Endothelial cell (in vitro differentiated cells): ENCODE results near the gene MAS1. TPM values are rescaled to one million over a fixed set of nuclear protein-coding genes. Genes with fewer than 3 reads are reported as not detected.

Experiments
- DNase-seq: peaks from one replicate; pipeline ENCODE4 v3.0.0; 2021; ENCODE audit warnings: low spot score
- H3K27ac Mint-ChIP-seq: one replicate; pipeline ENCODE4 v1.8.0; 2021; ENCODE audit warnings: mixed read lengths, inconsistent platforms; ENCODE audit not compliant: unreplicated experiment
- H3K27me3 Mint-ChIP-seq: one replicate; pipeline ENCODE4 v1.8.0; 2021; ENCODE audit warnings: mild to moderate bottlenecking, moderate library complexity, mixed read lengths, inconsistent platforms; ENCODE audit not compliant: unreplicated experiment
- H3K36me3 Mint-ChIP-seq: one replicate; pipeline ENCODE4 v1.8.0; 2021; ENCODE audit warnings: mild to moderate bottlenecking, low read depth, mixed read lengths, inconsistent platforms; ENCODE audit not compliant: unreplicated experiment
- H3K4me1 Mint-ChIP-seq: one replicate; pipeline ENCODE4 v1.8.0; 2021; ENCODE audit warnings: mild to moderate bottlenecking, mixed read lengths, inconsistent platforms; ENCODE audit not compliant: unreplicated experiment
- H3K4me3 Mint-ChIP-seq: one replicate; pipeline ENCODE4 v1.8.0; 2021; ENCODE audit warnings: mild to moderate bottlenecking, mixed read lengths, inconsistent platforms; ENCODE audit not compliant: unreplicated experiment
- H3K9me3 Mint-ChIP-seq: one replicate; pipeline ENCODE4 v1.8.0; 2021; ENCODE audit warnings: mixed read lengths, inconsistent platforms; ENCODE audit not compliant: unreplicated experiment
- CTCF ChIP-seq: fragments of 200-600 bp; sonication (generic); IDR thresholded peaks from one replicate; pipeline ENCODE4 v1.5.0; 2021; ENCODE audit warnings: antibody characterized with exemption; ENCODE audit not compliant: unreplicated experiment
- total RNA-seq: library from RNA; stranded (reverse); fragmentation: NEBNext Ultra II Directional; extraction: Animal tissue kit (Norgen Biotek cat#: 25700); gene quantifications from one replicate; pipeline ENCODE4 v1.2.1, GENCODE V29; 2021; ENCODE audit not compliant: unreplicated experiment

The MAS1 gene
- total RNA-seq, 1 donor from 2014 or later = not detected

- Mint-ChIP-seq H3K4me3 (no peak overlapping the region), H3K27ac (no peak overlapping the region), H3K4me1 (no peaks in the 10 kb centered on the region), H3K9me3 (no peaks in the 10 kb centered on the region), H3K27me3 (peaks cover 2% of the 10 kb centered on the region), H3K36me3 (no peaks in the 10 kb centered on the region)
- DNase-seq = no peak
- TF ChIP-seq CTCF = no peak
Measured at GRCh38 chr6:159897603-159898002, 6.8 kb downstream of the MAS1 start.

- H3K9me3 Mint-ChIP-seq = no peaks in the 10 kb centered on the region
- H3K4me1 Mint-ChIP-seq = no peaks in the 10 kb centered on the region
- no peaks in the 10 kb centered on the region for H3K36me3 Mint-ChIP-seq
- no peak overlapping the region for H3K27ac Mint-ChIP-seq
- DNase-seq = no peak
- H3K4me3 Mint-ChIP-seq = no peak overlapping the region
- no peak for TF ChIP-seq CTCF
- peaks cover 2% of the 10 kb centered on the region for H3K27me3 Mint-ChIP-seq
Measured at GRCh38 chr6:159898519-159898918, 7.7 kb downstream of the MAS1 start.

DNA sequence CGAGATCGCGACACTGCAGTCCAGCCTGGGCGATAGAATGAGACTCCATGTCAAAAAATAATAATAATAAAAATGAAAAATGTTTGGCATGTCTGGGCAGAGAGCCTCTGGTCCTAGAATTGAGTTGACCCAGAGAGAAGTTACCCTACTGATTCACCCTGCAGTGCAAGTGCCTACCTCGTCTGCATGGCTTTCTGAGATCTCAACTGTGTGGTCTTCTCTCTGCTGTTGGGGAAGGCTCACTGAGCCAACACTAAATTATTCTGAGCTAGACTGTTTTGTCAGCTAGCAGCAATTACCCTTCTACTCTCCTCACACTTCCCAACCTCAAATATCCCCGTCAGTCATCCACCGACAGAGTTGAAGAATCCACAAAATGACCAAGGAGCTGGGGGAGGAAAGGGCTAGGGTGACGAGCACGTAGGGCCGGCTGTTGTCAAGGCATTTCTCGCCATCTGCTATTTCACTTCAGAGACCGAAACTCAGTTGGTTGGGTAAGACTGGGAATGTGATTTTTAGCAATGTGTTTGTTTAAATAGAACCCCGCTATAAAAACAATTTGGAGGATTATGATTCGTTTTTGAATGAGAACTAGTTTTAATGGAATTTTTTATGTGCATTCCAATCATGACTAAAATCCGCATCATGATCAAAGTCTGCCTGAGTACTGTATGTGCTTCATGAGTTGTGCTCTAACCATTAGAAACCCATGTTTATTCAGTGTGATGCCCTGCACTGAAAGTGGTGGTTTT lies 9.4 kb downstream of the MAS1 start:
- no peaks in the 10 kb centered on the region for H3K4me1 Mint-ChIP-seq
- peaks cover 2% of the 10 kb centered on the region for H3K27me3 Mint-ChIP-seq
- H3K27ac Mint-ChIP-seq = no peak overlapping the region
- DNase-seq = no peak
- H3K36me3 Mint-ChIP-seq = no peaks in the 10 kb centered on the region
- no peaks in the 10 kb centered on the region for H3K9me3 Mint-ChIP-seq
- TF ChIP-seq CTCF = no peak
- H3K4me3 Mint-ChIP-seq = no peak overlapping the region

DNA sequence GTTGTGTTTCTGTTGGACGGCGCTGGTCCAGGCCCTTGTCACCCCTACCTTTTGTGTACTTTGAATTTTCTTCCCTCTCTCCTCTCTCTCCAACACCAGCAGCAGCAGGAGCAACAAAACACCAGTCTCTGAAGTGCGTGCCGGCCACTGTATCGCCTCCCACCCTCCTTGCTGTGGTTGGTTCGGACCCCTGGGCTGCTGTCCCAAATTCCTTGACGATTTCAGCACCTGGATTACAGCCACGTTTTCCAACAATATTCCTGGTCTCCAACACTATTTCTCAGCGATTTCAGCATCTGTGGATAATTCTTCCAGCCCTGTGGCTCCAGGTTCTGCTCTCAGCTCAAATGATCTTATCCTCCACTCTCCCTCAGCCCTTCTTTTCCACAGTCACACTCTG lies 11.8 kb downstream of the MAS1 start:
- no peak for DNase-seq
- H3K4me1 Mint-ChIP-seq = no peaks in the 10 kb centered on the region
- no peaks in the 10 kb centered on the region for H3K9me3 Mint-ChIP-seq
- TF ChIP-seq CTCF = no peak
- H3K27ac Mint-ChIP-seq = no peak overlapping the region
- no peaks in the 10 kb centered on the region for H3K27me3 Mint-ChIP-seq
- no peaks in the 10 kb centered on the region for H3K36me3 Mint-ChIP-seq
- no peak overlapping the region for H3K4me3 Mint-ChIP-seq

GRCh38 chr6:159904497-159904911 lies 13.7 kb downstream of the MAS1 start:
- H3K36me3 Mint-ChIP-seq = no peaks in the 10 kb centered on the region
- no peaks in the 10 kb centered on the region for H3K9me3 Mint-ChIP-seq
- TF ChIP-seq CTCF = no peak
- peaks cover 2% of the 10 kb centered on the region for H3K4me1 Mint-ChIP-seq
- H3K27me3 Mint-ChIP-seq = no peaks in the 10 kb centered on the region
- no peak overlapping the region for H3K27ac Mint-ChIP-seq
- DNase-seq = no peak
- H3K4me3 Mint-ChIP-seq = no peak overlapping the region
